Hepatocyte (in vitro differentiated cells): ENCODE results near the gene LRP1B. TPM values are rescaled to one million over a fixed set of nuclear protein-coding genes. Genes with fewer than 3 reads are reported as not detected.

ENCODE experiments used
- DNase-seq: peaks from one replicate; pipeline ENCODE4 v3.0.0-alpha.2; 2016; ENCODE audit warnings: low spot score
- H2AFZ ChIP-seq: fragments of 200-600 bp; sonication (generic); 2 replicates; pipeline ENCODE4 v1.6.0; 2016; ENCODE audit warnings: antibody characterized with exemption, mild to moderate bottlenecking
- H3K27ac ChIP-seq: fragments of 200-600 bp; sonication (generic); 2 replicates; pipeline ENCODE4 v1.5.1; 2016; ENCODE audit warnings: mild to moderate bottlenecking
- H3K27me3 ChIP-seq: fragments of 200-600 bp; sonication (generic); 2 replicates; pipeline ENCODE4 v1.6.1; 2016
- H3K36me3 ChIP-seq: fragments of 200-600 bp; sonication (generic); replicated peaks from 2 replicates; pipeline ENCODE4 v1.5.1; 2016; ENCODE audit warnings: low read depth; ENCODE audit not compliant: insufficient read depth
- H3K4me1 ChIP-seq: fragments of 200-600 bp; sonication (generic); 2 replicates; pipeline ENCODE4 v1.5.1; 2016; ENCODE audit warnings: mild to moderate bottlenecking, moderate library complexity; ENCODE audit not compliant: insufficient read depth
- H3K4me2 ChIP-seq: fragments of 200-600 bp; sonication (generic); 2 replicates; pipeline ENCODE4 v1.6.0; 2016
- H3K4me3 ChIP-seq: fragments of 200-600 bp; sonication (generic); 2 replicates; pipeline ENCODE4 v1.5.1; 2016; ENCODE audit warnings: mild to moderate bottlenecking
- H3K79me2 ChIP-seq: fragments of 200-600 bp; sonication (generic); 2 replicates; pipeline ENCODE4 v1.6.0; 2017; ENCODE audit warnings: mild to moderate bottlenecking
- H3K9me2 ChIP-seq: fragments of 200-600 bp; sonication (generic); replicated peaks from 2 replicates; pipeline ENCODE4 v1.6.0; 2017; ENCODE audit warnings: mild to moderate bottlenecking; ENCODE audit not compliant: insufficient read depth
- H3K9me3 ChIP-seq: fragments of 200-600 bp; sonication (generic); 2 replicates; pipeline ENCODE4 v1.5.1; 2016; ENCODE audit warnings: low read depth, mild to moderate bottlenecking
- H4K20me1 ChIP-seq: fragments of 200-600 bp; sonication (generic); 2 replicates; pipeline ENCODE4 v1.6.0; 2016; ENCODE audit warnings: mild to moderate bottlenecking; ENCODE audit not compliant: insufficient read depth, poor library complexity, severe bottlenecking
- CTCF ChIP-seq: fragments of 200-600 bp; sonication (generic); IDR thresholded peaks from 2 replicates; pipeline ENCODE4 v1.5.1; 2016; ENCODE audit warnings: antibody characterized with exemption, mild to moderate bottlenecking; ENCODE audit not compliant: poor library complexity
- EZH2 ChIP-seq: fragments of 200-600 bp; sonication (generic); IDR thresholded peaks from 2 replicates; pipeline ENCODE4 v1.6.1; 2016; ENCODE audit warnings: antibody characterized with exemption, mild to moderate bottlenecking, borderline replicate concordance
- EZH2phosphoT487 ChIP-seq: fragments of 200-600 bp; sonication (generic); IDR thresholded peaks from one replicate; pipeline ENCODE4 v1.6.1; 2018; ENCODE audit warnings: antibody characterized with exemption, mild to moderate bottlenecking, low read depth, moderate library complexity; ENCODE audit not compliant: unreplicated experiment, severe bottlenecking
- WGBS: methylation state at CpG from one replicate; pipeline ENCODE4 v1.1.6; 2016; ENCODE audit warnings: low lambda C conversion rate; ENCODE audit errors: missing lambda C conversion rate; 5-methylcytosine and 5-hydroxymethylcytosine counted together
- polyA plus RNA-seq: library from polyadenylated mRNA; unstranded; fragments of >200 nt; fragmentation: Nextera tagmentation; extraction: Ambion mirVana; gene quantifications from 2 replicates; pipeline ENCODE4 v1.2.1, GENCODE V29; 2016
- total RNA-seq: library from RNA; depleted of rRNA; stranded (reverse); fragments of >200 nt; gene quantifications from 2 replicates; pipeline ENCODE4 v1.2.3, GENCODE V29; 2014

The LRP1B gene
- total and polyA plus RNA-seq, 2 experiments from 2014 or later, result 0.65 to 2.0 TPM

GRCh38 chr2:140595107-140595506 lies 1535.7 kb downstream of the LRP1B start:
- Histone ChIP-seq H2AFZ (no peak overlapping the region), H3K4me1 (no peaks in the 10 kb centered on the region), H4K20me1 (no peaks in the 10 kb centered on the region), H3K4me3 (no peak overlapping the region), H3K9me3 (no peaks in the 10 kb centered on the region), H3K4me2 (no peak overlapping the region), H3K79me2 (no peaks in the 10 kb centered on the region), H3K27me3 (no peaks in the 10 kb centered on the region), H3K9me2 (no peaks in the 10 kb centered on the region), H3K36me3 (no peaks in the 10 kb centered on the region), H3K27ac (no peak overlapping the region)
- WGBS, result 88% methylated on average over 2 of the region's 2 CpGs
- TF ChIP-seq CTCF (no peak), EZH2 (no peak), EZH2phosphoT487 (no peak)
- no peak for DNase-seq

GRCh38 chr2:140593132-140593531 lies 1537.7 kb downstream of the LRP1B start:
- no peaks in the 10 kb centered on the region for H3K9me2 ChIP-seq
- no peak for DNase-seq
- H3K4me3 ChIP-seq, result no peak overlapping the region
- no peaks in the 10 kb centered on the region for H3K36me3 ChIP-seq
- no peaks in the 10 kb centered on the region for H4K20me1 ChIP-seq
- no peak overlapping the region for H2AFZ ChIP-seq
- no peaks in the 10 kb centered on the region for H3K9me3 ChIP-seq
- no peak overlapping the region for H3K4me2 ChIP-seq
- TF ChIP-seq EZH2phosphoT487 (no peak), CTCF (no peak), EZH2 (no peak)
- H3K79me2 ChIP-seq, result no peaks in the 10 kb centered on the region
- WGBS, result 50% methylated on average over 1 of the region's 1 CpG
- no peaks in the 10 kb centered on the region for H3K27me3 ChIP-seq
- H3K4me1 ChIP-seq, result no peaks in the 10 kb centered on the region
- H3K27ac ChIP-seq, result no peak overlapping the region

DNA sequence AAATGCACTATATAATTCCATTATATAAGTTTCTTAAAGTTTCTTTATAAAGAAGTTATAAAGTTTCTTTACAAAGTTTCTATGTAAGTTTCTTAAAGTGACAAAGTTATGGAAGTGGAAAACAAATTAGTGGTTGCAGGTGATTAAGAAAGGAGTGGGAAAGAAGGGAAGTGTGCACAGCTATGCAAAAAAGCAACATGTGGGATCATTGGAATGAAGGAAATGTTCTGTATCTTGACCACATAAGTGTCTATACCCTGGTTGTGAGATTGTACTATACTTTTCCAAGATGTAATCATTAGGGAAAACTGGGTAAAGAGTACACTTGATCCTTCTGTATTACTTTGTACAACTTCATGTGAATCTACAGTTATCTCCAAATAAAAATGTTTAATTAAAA lies 1541.1 kb downstream of the LRP1B start:
- no peak overlapping the region for H3K4me3 ChIP-seq
- no peaks in the 10 kb centered on the region for H3K79me2 ChIP-seq
- no peaks in the 10 kb centered on the region for H3K4me1 ChIP-seq
- no peak for DNase-seq
- H3K9me3 ChIP-seq, result no peaks in the 10 kb centered on the region
- H3K4me2 ChIP-seq, result no peak overlapping the region
- no peaks in the 10 kb centered on the region for H3K27me3 ChIP-seq
- no peaks in the 10 kb centered on the region for H3K9me2 ChIP-seq
- H2AFZ ChIP-seq, result no peak overlapping the region
- H3K27ac ChIP-seq, result no peak overlapping the region
- TF ChIP-seq EZH2 (no peak), EZH2phosphoT487 (no peak), CTCF (no peak)
- H4K20me1 ChIP-seq, result no peaks in the 10 kb centered on the region
- no peaks in the 10 kb centered on the region for H3K36me3 ChIP-seq

DNA sequence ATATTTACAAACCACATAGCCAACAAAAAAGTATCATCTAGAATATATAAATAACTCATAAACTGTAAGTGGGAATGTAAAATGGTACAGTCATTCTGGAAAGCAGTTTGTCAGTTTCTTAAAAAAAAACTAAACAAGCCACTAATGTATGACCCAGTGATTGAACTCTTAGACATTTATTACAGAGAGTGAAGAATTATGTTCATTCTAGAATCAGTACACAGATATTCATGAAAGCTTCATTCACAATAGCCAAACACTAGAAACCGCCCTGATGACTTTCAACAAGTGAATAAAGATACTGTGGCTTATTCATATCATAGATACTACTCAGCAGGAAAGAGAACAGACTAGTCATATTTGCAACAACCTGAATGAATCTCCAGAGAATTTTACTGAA lies 1541.5 kb downstream of the LRP1B start:
- Histone ChIP-seq H4K20me1 (no peaks in the 10 kb centered on the region), H3K4me1 (no peaks in the 10 kb centered on the region), H3K36me3 (no peaks in the 10 kb centered on the region), H2AFZ (no peak overlapping the region), H3K79me2 (no peaks in the 10 kb centered on the region), H3K9me2 (no peaks in the 10 kb centered on the region), H3K27me3 (no peaks in the 10 kb centered on the region), H3K9me3 (no peaks in the 10 kb centered on the region), H3K4me2 (no peak overlapping the region), H3K4me3 (no peak overlapping the region), H3K27ac (no peak overlapping the region)
- DNase-seq, result no peak
- no peak for TF ChIP-seq EZH2
- no peak for TF ChIP-seq CTCF
- TF ChIP-seq EZH2phosphoT487, result no peak
- 63% methylated on average over 1 of the region's 1 CpG for WGBS
